Skeletal muscle cell (primary cell): ENCODE measurements around the gene BICRA.
"Not testable (repeated sequence)": the region's sequence is repeated elsewhere in the genome, so short reads cannot be mapped to it uniquely, and the experiment has no call there.

Experiments used
- DNase-seq: peaks from one replicate; pipeline ENCODE4 v3.0.0-alpha.2; 2010; ENCODE audit warnings: low read depth
- H3K4me3 ChIP-seq: 2 replicates; pipeline ENCODE4 v1.5.1; 2011; ENCODE audit warnings: low read depth, mild to moderate bottlenecking, control low read depth, low read length, moderate library complexity

Gene BICRA

DNA sequence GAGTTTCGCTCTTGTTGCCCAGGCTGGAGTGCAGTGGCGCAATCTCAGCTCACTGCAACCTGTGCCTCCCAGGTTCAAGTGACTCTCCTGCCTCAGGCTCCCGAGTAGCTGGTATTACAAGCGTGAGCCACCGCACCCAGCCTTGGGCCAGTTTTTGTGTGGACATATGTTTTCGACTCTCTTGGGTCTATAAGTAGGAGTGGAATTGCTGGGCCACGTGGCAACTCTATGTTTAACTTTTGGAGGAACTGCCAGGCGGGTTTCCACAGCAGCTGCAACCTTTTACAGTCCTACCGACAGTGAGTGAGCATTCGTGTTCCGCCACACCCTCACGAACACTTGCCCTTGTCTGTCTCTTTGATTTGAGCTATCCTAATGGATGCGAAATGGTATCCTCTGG lies 44.9 kb downstream of the BICRA start:
- no peak overlapping the region for H3K4me3 ChIP-seq
- no peak for DNase-seq

DNA sequence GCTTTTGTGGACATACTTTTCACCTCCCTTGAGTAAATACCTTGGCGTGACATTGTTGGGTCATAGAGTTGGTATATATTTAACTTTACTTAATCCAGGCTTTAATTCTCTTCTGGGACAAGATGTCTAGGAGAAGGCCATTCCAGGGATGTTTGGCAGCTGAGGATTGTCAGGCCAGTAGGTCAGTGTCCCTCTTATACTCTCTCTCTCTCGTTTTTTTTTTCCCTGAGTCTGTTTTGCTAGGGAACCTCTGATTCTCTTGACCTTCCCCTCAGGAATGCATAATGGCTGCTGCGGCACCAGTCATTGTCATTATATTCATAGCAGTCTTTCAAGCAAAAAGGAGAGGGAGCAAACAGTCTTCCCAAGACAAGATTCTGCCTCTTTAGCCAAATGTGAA lies 48.8 kb downstream of the BICRA start:
- no peak overlapping the region for H3K4me3 ChIP-seq
- no peak for DNase-seq

DNA sequence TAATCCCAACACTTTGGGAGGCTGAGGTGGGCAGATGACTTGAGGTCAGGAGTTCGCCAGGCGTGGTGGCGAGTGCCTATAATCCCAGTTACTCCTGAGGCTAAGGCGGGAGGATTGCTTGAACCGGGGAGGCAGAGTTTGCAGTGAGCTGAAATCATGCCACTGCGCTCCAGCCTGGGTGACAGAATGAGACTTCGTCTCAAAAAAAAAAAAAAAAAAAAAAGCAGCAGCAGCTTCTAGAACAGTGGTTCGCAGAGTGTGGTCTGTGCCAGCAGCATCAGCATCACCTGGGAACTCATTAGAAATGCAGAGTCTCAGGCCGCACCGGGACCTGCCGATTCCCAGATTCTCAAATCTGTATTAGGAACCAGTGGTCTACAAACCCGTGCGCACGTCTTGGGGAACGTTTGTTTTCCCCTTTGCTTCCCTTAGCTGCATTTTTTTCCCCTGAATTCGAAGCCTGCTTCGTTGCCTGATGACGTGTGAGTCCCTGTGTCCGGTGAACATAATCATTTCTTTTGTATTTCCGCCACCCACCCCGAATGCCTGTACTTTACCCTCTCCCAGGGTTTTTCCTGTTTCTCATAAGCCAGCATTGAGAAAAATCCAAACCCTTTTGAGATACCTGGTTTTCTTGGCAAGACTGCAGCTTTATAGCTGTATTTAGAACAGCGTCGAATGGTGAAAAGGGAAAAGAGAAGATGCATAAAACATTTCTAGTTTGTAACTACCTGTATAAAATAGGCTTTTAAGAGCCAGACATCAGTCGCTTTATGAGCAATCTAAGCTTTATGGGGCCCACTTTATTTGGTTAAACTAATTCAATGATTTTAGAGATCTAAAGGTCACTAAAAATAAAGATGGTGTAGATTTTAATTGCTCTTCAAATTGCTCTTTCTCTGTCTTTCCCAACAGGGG lies 49.8 kb downstream of the BICRA start:
- peak; percentile 32 for DNase-seq
- H3K4me3 ChIP-seq = no peak overlapping the region

DNA sequence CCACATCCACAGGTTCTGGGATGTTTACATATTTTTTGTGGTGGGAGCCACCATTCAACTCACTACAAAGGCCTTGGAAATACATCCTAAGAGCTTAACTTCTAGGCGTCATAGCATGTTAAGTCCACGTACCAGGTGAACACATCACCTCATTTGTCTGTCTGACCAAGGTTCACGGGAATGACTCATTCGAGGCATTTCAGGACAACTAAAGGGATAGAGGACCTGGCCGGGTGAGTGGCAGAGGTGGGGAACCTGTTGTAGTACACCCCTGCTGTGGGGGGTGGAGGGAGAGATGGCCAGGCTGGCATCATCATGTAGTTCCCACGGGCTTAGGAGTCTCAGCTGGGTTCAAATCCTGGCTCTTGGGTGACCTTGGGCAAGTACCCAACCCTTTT lies 51.5 kb downstream of the BICRA start:
- H3K4me3 ChIP-seq = no peak overlapping the region
- DNase-seq = no peak

DNA sequence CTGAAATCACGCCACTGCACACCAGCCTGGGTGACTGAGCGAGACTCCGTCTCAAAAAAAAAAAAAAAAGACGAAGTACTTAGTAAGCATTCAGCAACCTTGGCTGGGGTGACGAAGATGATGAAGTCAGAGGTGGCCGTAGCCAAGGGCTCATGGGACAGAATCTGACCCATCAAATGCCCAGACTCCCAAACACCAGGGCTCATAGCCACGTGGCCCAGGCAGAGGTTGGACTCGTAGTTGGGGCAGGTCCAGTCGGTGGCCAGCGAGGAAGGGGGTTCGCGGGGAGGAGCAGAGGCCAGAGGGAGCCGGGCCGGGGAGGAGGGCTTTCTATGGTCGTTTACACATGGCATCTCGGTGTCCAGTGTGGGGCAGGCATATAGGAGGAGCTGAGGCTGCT lies 52.2 kb downstream of the BICRA start:
- DNase-seq = no peak
- H3K4me3 ChIP-seq = no peak overlapping the region

DNA sequence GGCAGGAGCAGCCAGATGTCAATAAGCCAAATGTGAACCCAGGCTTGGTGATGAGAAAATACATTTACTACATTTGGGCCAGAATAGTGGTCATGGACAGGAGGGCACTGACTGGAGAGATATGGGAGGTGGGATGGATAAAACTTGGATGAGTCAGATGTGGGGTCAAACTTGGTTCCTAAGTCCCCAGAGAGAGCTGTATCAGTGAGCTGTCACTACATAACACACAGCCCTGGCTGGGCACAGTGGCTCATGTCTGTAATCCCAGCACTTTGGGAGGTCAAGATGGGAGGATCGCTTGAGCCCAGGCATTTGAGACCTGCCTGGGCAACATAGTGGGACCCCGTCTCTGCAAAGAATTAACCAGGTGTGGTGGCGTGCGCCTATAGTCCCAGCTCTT lies 52.7 kb downstream of the BICRA start:
- no peak overlapping the region for H3K4me3 ChIP-seq
- no peak for DNase-seq

DNA sequence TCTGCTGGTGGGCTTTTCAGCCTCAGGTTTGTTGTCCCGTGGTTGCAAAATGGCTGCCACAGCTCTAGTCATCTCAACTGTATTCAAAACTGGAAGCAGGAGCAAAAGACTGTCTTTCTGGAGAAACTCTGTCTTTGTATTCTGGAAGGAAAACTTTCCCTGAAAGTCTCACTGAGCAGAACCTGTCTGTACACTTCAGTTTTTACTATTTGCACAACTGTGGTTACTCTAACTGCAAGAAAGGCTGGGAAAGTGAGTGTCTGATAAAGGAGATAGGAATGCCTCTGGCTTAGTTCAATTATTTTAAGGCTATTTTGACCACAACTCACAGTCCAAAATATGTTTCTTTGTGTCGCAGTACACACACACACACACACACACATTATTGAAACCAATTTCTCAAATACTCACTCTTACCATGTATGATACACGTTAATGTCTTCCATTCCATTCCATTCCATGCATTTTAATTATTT lies 54.5 kb downstream of the BICRA start:
- DNase-seq = peak; percentile 88
- H3K4me3 ChIP-seq = peak overlapping the region; percentile 15

DNA sequence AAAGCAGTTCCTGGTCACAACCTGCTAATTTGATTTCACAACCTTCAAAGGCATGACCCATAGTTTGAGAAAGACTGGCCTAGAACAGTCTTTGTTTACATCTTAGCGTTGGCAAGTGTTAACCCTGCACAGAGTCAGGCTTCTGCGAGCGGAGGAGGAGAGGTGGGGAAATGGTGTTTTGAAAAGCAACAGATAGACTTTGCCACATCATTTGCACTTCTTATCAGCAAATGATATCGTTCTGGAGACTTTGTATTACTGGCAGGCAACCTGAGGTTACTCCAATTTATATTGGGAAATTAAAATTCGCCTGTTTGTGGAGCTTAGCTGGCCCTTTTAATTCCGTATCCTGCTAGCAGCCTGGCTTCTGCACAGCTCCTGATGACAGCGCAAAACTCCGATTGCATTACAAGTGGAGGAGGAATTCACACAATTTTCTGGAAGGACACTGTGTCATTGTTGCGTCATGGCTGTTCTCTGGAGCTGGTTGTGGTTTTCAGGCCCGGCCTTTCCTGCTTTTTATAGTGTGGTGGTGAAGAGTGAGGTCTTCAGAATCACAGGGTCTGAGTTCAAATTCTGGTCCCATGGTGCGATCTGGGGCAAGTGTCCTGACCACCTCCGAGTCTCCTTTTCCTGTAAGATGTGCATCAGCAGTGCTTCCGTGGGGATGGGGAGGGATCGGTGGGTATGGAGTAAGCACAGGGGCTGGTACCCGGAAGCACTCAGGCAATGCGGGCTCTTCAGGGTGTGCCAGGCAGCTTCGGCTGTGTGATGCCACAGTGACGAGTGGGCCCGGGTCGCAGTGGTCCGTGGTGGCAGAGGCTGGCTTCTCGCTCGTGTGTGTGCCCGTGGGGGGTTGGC lies 55.2 kb downstream of the BICRA start:
- peak; percentile 98 for DNase-seq
- H3K4me3 ChIP-seq = peak overlapping the region; percentile 15

DNA sequence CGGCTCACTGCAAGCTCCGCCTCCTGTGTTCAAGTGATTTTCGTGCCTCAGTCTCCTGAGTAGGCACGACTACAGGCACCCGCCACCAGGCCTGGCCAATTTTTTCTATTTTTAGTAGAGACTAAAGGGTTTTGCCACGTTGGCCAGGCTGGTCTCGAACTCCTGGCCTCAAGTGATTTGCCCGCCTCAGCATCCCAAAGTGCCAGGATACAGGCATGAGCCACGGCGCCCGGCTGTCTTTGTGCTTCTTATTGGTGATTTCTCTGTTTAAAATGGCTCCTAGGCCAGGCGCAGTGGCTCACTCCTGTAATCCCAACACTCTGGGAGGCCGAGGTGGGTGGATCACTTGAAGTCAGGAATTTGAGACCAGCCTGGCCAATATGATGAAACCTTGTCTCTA lies 59.6 kb downstream of the BICRA start:
- H3K4me3 ChIP-seq = not testable (repeated sequence)

DNA sequence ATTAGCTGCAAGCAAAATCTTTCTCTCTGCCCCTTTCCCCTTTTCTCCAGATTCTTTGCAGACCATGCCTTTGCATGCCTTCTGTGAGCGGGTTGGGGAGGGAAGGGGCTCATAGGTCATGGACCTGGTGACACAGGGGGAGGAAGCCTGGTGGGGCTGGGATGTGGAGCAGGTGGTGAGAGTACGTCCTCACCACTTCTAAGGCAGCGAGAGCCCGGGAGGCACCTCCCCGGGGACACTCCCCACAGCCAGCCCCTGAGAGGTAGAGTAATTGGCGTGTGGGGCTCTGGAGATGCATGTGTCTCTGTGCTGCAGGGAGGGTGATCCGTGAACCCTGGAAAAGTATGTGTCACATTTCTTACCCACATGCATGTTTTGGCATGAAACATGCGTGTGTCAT lies 61.8 kb downstream of the BICRA start:
- H3K4me3 ChIP-seq = no peak overlapping the region
- DNase-seq = no peak

More for the DNA sequence above, 59.6 kb downstream of the BICRA start:
- not testable (repeated sequence) for DNase-seq

DNA sequence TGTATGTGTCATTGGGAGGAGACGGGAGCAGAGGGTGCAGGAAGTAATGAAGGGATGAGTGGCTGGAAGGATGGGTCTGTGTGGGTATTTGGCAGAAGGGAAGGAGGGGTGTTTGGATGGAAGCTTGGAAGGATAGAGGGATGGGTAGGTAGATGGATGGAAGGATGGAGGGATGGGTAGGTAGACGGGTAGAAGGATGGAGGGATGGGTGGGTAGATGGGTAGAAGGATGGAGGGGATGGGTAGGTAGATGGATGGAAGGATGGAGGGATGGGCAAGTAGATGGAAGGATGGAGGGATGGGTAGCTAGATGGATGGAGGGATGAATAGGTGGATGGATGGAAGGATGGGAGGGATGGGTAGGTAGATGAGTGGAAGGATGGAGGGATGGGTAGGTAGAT lies 62.6 kb downstream of the BICRA start:
- DNase-seq = no peak
- H3K4me3 ChIP-seq = no peak overlapping the region

DNA sequence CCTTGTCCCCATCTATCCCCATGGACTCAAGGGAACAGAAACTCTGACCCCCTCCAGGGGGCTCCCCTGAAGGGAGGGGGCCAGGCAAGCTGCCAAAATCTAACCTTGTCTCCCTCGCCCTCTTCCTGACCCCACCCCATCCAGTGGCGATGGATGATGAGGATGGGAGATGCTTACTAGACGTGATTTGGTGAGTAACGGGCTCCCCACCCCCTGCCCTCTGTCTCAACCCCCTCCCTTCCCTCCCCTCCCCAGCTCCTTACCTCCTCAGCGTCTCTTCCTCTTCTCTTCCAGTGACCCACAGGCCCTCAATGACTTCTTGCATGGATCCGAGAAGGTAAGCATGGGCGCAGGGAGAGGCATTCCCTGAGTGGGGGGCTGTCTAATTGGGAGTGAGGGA lies 64.5 kb downstream of the BICRA start:
- H3K4me3 ChIP-seq = no peak overlapping the region
- DNase-seq = no peak

DNA sequence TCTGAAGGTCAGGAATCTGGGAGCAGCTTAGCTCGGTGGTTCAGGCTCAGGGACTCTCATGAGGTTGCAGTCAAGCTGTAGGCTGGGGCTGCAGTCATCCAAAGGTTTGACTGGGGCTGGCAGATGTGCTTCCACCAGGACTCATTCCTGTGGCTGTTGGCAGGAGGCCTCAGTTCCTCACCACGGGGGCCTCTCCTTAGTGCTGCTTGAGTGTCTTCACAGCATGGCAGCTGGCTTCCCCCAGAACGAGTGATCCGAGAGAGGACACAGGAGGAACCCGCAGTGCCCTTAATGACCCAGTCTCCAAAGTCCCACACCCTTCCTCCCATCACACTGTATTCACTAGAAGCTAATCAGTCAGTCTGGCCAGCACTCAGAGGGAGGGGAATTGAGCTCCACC lies 65.6 kb downstream of the BICRA start:
- no peak for DNase-seq

DNA sequence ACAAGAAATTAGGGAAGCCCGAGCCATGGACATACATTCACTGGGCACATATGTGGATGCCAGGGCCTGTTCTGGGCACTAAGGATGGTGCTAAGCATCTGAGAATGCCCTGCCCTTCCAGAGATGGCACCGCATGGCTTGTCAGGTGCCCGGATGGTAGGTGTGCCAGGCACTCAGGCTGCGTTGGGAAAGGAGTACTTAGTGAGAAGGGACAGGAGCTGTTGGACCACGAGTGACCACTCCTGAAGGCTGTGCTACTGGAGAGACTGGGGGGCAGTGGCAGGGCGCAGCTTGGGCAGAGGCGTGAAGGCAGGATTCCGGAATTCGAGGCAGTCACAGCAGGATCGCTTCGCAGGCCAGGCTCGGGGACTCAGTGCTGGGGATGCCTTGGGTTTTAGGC lies 66.3 kb downstream of the BICRA start:
- H3K4me3 ChIP-seq = no peak overlapping the region
- DNase-seq = no peak

More for the DNA sequence above, 65.6 kb downstream of the BICRA start:
- H3K4me3 ChIP-seq = no peak overlapping the region

DNA sequence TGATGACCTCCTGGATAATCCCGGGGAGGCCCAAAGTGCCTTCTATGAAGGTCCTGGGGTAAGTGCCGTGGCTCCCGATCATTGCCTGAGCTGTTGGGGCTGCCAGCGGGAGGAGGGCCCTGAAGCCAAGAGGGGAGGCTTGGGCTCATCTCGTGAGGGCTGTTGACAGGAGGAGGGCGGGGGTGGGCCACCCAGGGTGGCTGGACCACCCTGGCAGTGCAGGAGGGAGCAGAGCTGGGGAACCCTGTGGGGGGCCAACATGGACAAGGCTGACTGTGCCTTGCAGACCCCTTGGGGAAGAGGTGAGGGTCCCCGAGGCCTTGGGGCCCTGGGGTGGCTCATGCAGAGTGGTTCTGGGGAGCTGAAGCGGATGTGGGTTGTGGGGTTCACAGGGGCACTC lies 66.9 kb downstream of the BICRA start:
- no peak for DNase-seq
- no peak overlapping the region for H3K4me3 ChIP-seq

DNA sequence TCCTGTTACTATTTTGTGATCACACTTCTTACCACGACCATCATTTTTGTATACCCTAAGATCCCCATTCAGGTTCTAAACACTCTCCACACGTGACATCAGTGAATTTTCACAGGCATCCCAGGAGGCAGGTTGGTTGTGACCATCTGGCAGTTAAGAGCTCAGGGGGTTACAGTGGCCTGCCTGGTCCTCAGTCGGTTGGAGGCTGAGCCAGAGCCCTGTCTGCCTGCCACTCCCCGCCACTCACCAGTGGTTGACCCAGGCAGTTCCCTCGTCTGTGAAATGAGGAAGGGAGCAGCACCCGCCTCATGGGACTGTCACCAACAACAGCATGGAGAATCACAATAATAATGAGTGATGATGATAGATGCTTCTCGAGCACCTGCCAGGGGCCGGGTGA lies 67.9 kb downstream of the BICRA start:
- H3K4me3 ChIP-seq = no peak overlapping the region
- DNase-seq = no peak

DNA sequence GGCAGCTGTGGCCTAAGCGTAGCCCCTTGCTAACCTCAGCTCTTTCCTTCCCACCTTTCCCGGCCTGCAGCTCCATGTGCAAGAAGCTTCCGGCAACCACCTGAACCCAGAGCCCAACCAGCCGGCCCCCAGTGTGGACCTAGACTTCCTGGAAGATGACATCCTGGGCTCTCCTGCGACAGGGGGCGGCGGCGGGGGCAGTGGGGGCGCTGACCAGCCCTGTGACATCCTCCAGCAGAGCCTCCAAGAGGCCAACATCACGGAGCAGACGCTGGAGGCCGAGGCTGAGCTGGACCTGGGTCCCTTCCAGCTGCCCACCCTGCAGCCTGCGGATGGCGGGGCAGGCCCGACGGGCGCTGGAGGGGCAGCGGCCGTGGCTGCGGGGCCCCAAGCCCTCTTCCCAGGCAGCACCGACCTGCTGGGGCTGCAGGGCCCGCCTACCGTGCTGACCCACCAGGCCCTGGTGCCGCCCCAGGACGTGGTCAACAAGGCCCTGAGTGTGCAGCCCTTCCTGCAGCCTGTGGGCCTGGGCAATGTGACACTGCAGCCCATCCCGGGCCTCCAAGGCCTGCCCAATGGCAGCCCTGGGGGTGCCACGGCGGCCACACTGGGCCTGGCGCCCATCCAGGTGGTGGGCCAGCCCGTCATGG lies 70.4 kb downstream of the BICRA start:
- DNase-seq = no peak
- no peak overlapping the region for H3K4me3 ChIP-seq

DNA sequence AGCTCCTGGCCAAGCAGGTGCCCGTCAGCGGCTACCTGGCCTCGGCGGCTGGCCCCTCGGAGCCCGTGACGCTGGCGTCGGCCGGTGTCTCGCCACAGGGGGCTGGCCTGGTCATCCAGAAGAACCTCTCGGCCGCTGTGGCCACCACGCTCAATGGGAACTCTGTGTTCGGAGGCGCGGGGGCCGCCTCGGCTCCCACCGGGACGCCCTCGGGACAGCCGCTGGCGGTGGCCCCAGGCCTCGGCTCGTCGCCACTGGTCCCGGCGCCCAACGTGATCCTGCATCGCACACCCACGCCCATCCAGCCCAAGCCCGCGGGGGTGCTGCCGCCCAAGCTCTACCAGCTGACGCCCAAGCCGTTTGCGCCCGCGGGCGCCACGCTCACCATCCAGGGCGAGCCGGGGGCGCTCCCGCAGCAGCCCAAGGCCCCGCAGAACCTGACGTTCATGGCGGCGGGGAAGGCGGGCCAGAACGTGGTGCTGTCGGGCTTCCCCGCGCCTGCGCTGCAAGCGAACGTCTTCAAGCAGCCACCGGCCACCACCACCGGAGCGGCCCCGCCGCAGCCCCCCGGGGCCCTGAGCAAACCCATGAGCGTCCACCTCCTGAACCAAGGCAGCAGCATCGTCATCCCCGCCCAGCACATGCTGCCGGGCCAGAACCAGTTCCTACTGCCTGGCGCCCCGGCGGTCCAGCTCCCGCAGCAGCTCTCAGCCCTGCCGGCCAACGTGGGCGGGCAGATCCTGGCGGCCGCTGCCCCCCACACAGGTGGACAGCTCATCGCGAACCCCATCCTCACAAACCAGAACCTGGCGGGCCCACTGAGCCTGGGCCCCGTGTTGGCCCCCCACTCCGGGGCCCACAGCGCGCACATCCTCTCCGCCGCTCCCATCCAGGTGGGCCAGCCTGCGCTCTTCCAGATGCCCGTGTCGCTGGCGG lies 71.3 kb downstream of the BICRA start:
- DNase-seq = no peak
- no peak overlapping the region for H3K4me3 ChIP-seq

DNA sequence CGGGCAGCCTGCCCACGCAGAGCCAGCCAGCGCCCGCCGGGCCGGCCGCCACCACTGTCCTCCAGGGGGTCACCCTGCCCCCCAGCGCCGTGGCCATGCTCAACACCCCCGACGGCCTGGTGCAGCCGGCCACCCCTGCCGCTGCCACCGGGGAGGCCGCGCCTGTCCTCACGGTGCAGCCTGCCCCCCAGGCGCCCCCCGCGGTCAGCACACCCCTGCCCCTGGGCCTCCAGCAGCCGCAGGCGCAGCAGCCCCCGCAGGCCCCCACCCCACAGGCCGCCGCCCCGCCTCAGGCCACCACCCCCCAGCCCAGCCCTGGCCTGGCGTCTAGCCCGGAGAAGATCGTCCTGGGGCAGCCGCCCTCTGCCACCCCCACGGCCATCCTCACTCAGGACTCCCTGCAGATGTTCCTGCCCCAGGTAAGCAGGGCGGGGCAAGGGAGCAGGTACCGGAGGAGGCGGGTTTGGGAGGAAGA lies 72.0 kb downstream of the BICRA start:
- no peak overlapping the region for H3K4me3 ChIP-seq
- DNase-seq = no peak
